CD14-positive monocyte (primary cell): ENCODE data around the gene PIGO. TPM values are rescaled to one million over a fixed set of nuclear protein-coding genes. Genes with fewer than 3 reads are reported as not detected.

Source experiments
- DNase-seq, 3 donors: peaks; one replicate each; pipeline ENCODE4 v3.0.0-alpha.2; 2011 to 2022
- H2AFZ ChIP-seq: 2 replicates; pipeline ENCODE4 v1.6.0; 2012; ENCODE audit warnings: mild to moderate bottlenecking, low read depth, low read length, inconsistent platforms; ENCODE audit not compliant: insufficient read depth, poor library complexity, severe bottlenecking
- H3K27ac ChIP-seq, 2 donors: 1 replicate in 1 of 2; 2 replicates in 1 of 2; pipeline ENCODE4 v1.5.1; 2012 to 2013; ENCODE audit warnings: low read length in 2 of 2, control low read depth in 1 of 2, inconsistent platforms in 1 of 2, low read depth in 1 of 2, mild to moderate bottlenecking in 1 of 2
- H3K27me3 ChIP-seq, 2 donors: one replicate each; pipeline versions ENCODE4 v1.6.0 to v1.6.1; 2011 to 2013; ENCODE audit warnings: low read length in 2 of 2; ENCODE audit not compliant: control insufficient read depth in 2 of 2, insufficient read depth in 2 of 2
- H3K36me3 ChIP-seq, 2 donors: replicated peaks in 1 of 2; 1 replicate in 1 of 2; 2 replicates in 1 of 2; pipeline versions ENCODE4 v1.5.1 to v1.6.1; 2012 to 2013; ENCODE audit warnings: low read length in 2 of 2, control low read depth in 1 of 2, inconsistent platforms in 1 of 2, mild to moderate bottlenecking in 1 of 2; ENCODE audit not compliant: insufficient read depth in 2 of 2, control insufficient read depth in 1 of 2
- H3K4me1 ChIP-seq, 2 donors: 1 replicate in 1 of 2; 2 replicates in 1 of 2; pipeline versions ENCODE4 v1.5.1 to v1.6.1; 2012 to 2013; ENCODE audit warnings: low read length in 2 of 2, control low read depth in 1 of 2, inconsistent platforms in 1 of 2, mild to moderate bottlenecking in 1 of 2, moderate library complexity in 1 of 2; ENCODE audit not compliant: insufficient read depth in 2 of 2, control insufficient read depth in 1 of 2
- H3K4me2 ChIP-seq: replicated peaks from 2 replicates; pipeline ENCODE3; 2012; ENCODE audit warnings: low read length, moderate library complexity, mild to moderate bottlenecking; ENCODE audit not compliant: poor library complexity, severe bottlenecking; ENCODE audit errors: extremely low read depth
- H3K4me3 ChIP-seq, 3 experiments: fragments of 200-600 bp in 1 of 3; sonication (generic) in 1 of 3; replicated peaks in 1 of 3; 1 replicate in 2 of 3; 2 replicates in 1 of 3; pipeline ENCODE4 v1.5.1; 2011 to 2013; ENCODE audit warnings: low read length in 3 of 3, mild to moderate bottlenecking in 3 of 3, control low read depth in 2 of 3, low read depth in 2 of 3, inconsistent platforms in 1 of 3, moderate library complexity in 1 of 3
- H3K79me2 ChIP-seq: 2 replicates; pipeline ENCODE4 v1.6.0; 2012; ENCODE audit warnings: mild to moderate bottlenecking, control low read depth, inconsistent platforms, low read length, moderate library complexity; ENCODE audit not compliant: insufficient read depth
- H3K9ac ChIP-seq: 2 replicates; pipeline ENCODE4 v1.6.0; 2017; ENCODE audit warnings: low read length, mild to moderate bottlenecking; ENCODE audit not compliant: insufficient read depth, poor library complexity, severe bottlenecking
- H3K9me3 ChIP-seq, 2 donors: replicated peaks in 1 of 2; 1 replicate in 1 of 2; 2 replicates in 1 of 2; pipeline versions ENCODE4 v1.5.1 to v1.6.1; 2012 to 2013; ENCODE audit warnings: low read length in 2 of 2, control low read depth in 1 of 2; ENCODE audit not compliant: control insufficient read depth in 1 of 2, insufficient read depth in 1 of 2
- H4K20me1 ChIP-seq: 2 replicates; pipeline ENCODE4 v1.6.0; 2012; ENCODE audit warnings: mild to moderate bottlenecking, low read length, control low read depth, moderate library complexity; ENCODE audit not compliant: insufficient read depth
- H3K27ac Mint-ChIP-seq, 7 donors: one replicate each; pipeline ENCODE4 v1.8.0; 2020; ENCODE audit warnings: mild to moderate bottlenecking in 7 of 7, mixed read lengths in 7 of 7, moderate library complexity in 6 of 7, inconsistent platforms in 2 of 7
- H3K27me3 Mint-ChIP-seq, 3 donors: one replicate each; pipeline ENCODE4 v1.8.0; 2021 to 2022; ENCODE audit warnings: low read depth in 3 of 3, mild to moderate bottlenecking in 3 of 3, mixed read lengths in 3 of 3, moderate library complexity in 3 of 3, inconsistent platforms in 1 of 3
- H3K36me3 Mint-ChIP-seq, 2 donors: one replicate each; pipeline ENCODE4 v1.8.0; 2020; ENCODE audit warnings: mixed read lengths in 2 of 2, inconsistent platforms in 1 of 2, mild to moderate bottlenecking in 1 of 2
- H3K4me1 Mint-ChIP-seq: one replicate; pipeline ENCODE4 v1.8.0; 2020; ENCODE audit warnings: mild to moderate bottlenecking, mixed read lengths
- H3K4me3 Mint-ChIP-seq, 2 donors: one replicate each; pipeline ENCODE4 v1.8.0; 2020; ENCODE audit warnings: mild to moderate bottlenecking in 2 of 2, mixed read lengths in 2 of 2, moderate library complexity in 1 of 2
- H3K9me3 Mint-ChIP-seq, 7 donors: one replicate each; pipeline ENCODE4 v1.8.0; 2020 to 2022; ENCODE audit warnings: mixed read lengths in 7 of 7, mild to moderate bottlenecking in 6 of 7, moderate library complexity in 6 of 7, inconsistent platforms in 2 of 7
- CTCF ChIP-seq: fragments of 200-600 bp; IDR thresholded peaks from one replicate; pipeline ENCODE4 v1.8.0; 2022; ENCODE audit warnings: antibody characterized with exemption, mild to moderate bottlenecking
- WGBS: methylation state at CpG from one replicate; pipeline ENCODE4 v1.1.5; 2013; ENCODE audit warnings: missing lambda C conversion rate; ENCODE audit not compliant: insufficient coverage; 5-methylcytosine and 5-hydroxymethylcytosine counted together
- intact Hi-C, 2 donors: fragments of 100-400 bp; cut with micrococcal nuclease; formaldehyde crosslinking; loops; one replicate each; pipeline versions ENCODE4 v1.15.0 to v1.15.1; 2023
- polyA plus RNA-seq, 3 donors: library from polyadenylated mRNA; depleted of rRNA in 1 of 3; unstranded in 2 of 3; stranded (reverse) in 1 of 3; fragments of 300-500 nt in 2 of 3; fragments of >200 nt in 1 of 3; fragmentation: Illumina TruSeq in 2 of 3; gene quantifications; 1 replicate in 2 of 3; 2 replicates in 1 of 3; pipeline ENCODE4 v1.2.3, GENCODE V29; 2012 to 2021

The PIGO gene
- polyA plus RNA-seq, 3 donors, result 15.7 to 19.1 (median 17.3) TPM

GRCh38 chr9:35114840-35115628 lies 18.6 kb upstream of the PIGO start:
- 0% methylated on average over 10 of the region's 12 CpGs for WGBS
- Mint-ChIP-seq H3K27ac (peak overlapping the region; percentile 99 to 100 (median 99)), H3K27me3 (peaks cover 0 to 6% (median 0%) of the 10 kb centered on the region in 3 donors), H3K4me3 (peak overlapping the region; percentile 97 to 99), H3K9me3 (peaks cover 0 to 3% (median 0%) of the 10 kb centered on the region in 7 donors), H3K36me3 (peaks cover 7 to 20% of the 10 kb centered on the region in 2 donors), H3K4me1 (peaks cover 58% of the 10 kb centered on the region)
- Histone ChIP-seq H3K9ac (peak overlapping the region; percentile 89), H3K4me2 (peak overlapping the region; percentile 89), H3K36me3 (no peaks in the 10 kb centered on the region), H3K4me3 (peak overlapping the region; percentile 52 to 91 (median 72)), H2AFZ (peak overlapping the region; percentile 81), H3K27ac (peak overlapping the region; percentile 95 to 98), H3K9me3 (no peaks in the 10 kb centered on the region), H3K27me3 (no peaks in the 10 kb centered on the region), H3K79me2 (peaks cover 51% of the 10 kb centered on the region), H4K20me1 (peaks cover 38% of the 10 kb centered on the region), H3K4me1 (peaks cover 51 to 61% of the 10 kb centered on the region in 2 donors)
- intact Hi-C loops, result loop anchor here (2.0 to 10.0 kb wide), 10 partner anchors 43 to 617 kb away; partner anchors contain the start of genes CCDC107 (in 1 of the 2), CCL27 (in 1 of the 2), CREB3 (in 1 of the 2) and DNAJB5 (in 1 of the 2)
- DNase-seq, result peak; percentile 85 to 92 (median 91)
- TF ChIP-seq CTCF, result no peak

GRCh38 chr9:35114113-35114839 lies 17.9 kb upstream of the PIGO start:
- peaks cover 58 to 68% of the 10 kb centered on the region in 2 donors for H3K4me1 ChIP-seq
- TF ChIP-seq CTCF, result no peak
- peak overlapping the region; percentile 95 to 98 for H3K27ac ChIP-seq
- H3K79me2 ChIP-seq, result peaks cover 59% of the 10 kb centered on the region
- Mint-ChIP-seq H3K27me3 (peaks cover 0 to 6% (median 0%) of the 10 kb centered on the region in 3 donors), H3K36me3 (peaks cover 12 to 28% of the 10 kb centered on the region in 2 donors), H3K4me1 (peaks cover 66% of the 10 kb centered on the region), H3K4me3 (peak overlapping the region; percentile 97 to 99), H3K27ac (peak overlapping the region; percentile 99 to 100 (median 99)), H3K9me3 (peaks cover 0 to 3% (median 0%) of the 10 kb centered on the region in 7 donors)
- WGBS, result 4% methylated on average over 3 of the region's 5 CpGs
- no peaks in the 10 kb centered on the region for H3K9me3 ChIP-seq
- peak overlapping the region; percentile 89 for H3K4me2 ChIP-seq
- DNase-seq, result peak; percentile 85 to 99 (median 95)
- H4K20me1 ChIP-seq, result peaks cover 46% of the 10 kb centered on the region
- intact Hi-C loops, result loop anchor here (2.0 to 10.0 kb wide), 7 partner anchors 42 to 618 kb away; partner anchors contain the start of genes CCDC107 (in 1 of the 2), CCL27 (in 1 of the 2), CREB3 (in 1 of the 2) and DNAJB5 (in 1 of the 2)
- H3K27me3 ChIP-seq, result no peaks in the 10 kb centered on the region
- H3K4me3 ChIP-seq, result peak overlapping the region; percentile 52 to 91 (median 72)
- H3K9ac ChIP-seq, result peak overlapping the region; percentile 89
- peaks cover 0 to 6% of the 10 kb centered on the region in 2 donors for H3K36me3 ChIP-seq
- no peak overlapping the region for H2AFZ ChIP-seq
